Measurements from ENCODE around the gene LMO1.

DNA sequence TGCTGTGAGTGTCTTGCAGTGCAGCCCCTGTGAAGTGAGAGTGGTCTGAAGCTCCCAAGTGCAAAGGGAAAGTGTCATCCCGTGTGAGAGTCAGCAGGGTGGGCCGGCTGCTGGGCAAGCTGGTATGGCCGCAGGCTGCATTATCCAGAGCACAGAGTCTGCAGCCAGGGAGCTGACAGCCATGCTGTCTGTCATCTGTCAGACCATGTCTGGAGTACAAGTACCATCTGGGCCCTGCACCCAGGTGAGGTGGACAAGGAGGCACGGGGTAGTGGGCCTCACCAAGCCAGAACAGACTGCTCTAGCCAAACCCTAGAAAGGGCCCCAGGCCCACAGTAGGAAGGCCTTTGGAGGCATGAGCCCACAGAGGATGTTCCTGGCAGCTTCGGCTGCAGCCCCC lies 20.2 kb downstream of the LMO1 start:
- TF ChIP-seq, protein P1, sequence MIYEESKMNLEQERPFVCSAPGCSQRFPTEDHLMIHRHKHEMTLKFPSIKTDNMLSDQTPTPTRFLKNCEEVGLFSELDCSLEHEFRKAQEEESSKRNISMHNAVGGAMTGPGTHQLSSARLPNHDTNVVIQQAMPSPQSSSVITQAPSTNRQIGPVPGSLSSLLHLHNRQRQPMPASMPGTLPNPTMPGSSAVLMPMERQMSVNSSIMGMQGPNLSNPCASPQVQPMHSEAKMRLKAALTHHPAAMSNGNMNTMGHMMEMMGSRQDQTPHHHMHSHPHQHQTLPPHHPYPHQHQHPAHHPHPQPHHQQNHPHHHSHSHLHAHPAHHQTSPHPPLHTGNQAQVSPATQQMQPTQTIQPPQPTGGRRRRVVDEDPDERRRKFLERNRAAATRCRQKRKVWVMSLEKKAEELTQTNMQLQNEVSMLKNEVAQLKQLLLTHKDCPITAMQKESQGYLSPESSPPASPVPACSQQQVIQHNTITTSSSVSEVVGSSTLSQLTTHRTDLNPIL (CRISPR knock-in tag; IDR thresholded peaks at IDR 0.05; ENCODE audit: low read depth) = no peak
- no peak for TF ChIP-seq GLIS3 (CRISPR knock-in tag; IDR thresholded peaks at IDR 0.05)
- no peak for TF ChIP-seq ZC3H10 (CRISPR knock-in tag; IDR thresholded peaks at IDR 0.05)
- TF ChIP-seq ZFP30 (CRISPR knock-in tag; IDR thresholded peaks at IDR 0.05) = no peak
- TF ChIP-seq, protein P2, sequence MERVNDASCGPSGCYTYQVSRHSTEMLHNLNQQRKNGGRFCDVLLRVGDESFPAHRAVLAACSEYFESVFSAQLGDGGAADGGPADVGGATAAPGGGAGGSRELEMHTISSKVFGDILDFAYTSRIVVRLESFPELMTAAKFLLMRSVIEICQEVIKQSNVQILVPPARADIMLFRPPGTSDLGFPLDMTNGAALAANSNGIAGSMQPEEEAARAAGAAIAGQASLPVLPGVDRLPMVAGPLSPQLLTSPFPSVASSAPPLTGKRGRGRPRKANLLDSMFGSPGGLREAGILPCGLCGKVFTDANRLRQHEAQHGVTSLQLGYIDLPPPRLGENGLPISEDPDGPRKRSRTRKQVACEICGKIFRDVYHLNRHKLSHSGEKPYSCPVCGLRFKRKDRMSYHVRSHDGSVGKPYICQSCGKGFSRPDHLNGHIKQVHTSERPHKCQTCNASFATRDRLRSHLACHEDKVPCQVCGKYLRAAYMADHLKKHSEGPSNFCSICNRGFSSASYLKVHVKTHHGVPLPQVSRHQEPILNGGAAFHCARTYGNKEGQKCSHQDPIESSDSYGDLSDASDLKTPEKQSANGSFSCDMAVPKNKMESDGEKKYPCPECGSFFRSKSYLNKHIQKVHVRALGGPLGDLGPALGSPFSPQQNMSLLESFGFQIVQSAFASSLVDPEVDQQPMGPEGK (CRISPR knock-in tag; IDR thresholded peaks at IDR 0.05; ENCODE audit: borderline replicate concordance) = no peak
- no peak for TF ChIP-seq RARB (CRISPR knock-in tag; IDR thresholded peaks at IDR 0.05)
- TF ChIP-seq, protein P3, sequence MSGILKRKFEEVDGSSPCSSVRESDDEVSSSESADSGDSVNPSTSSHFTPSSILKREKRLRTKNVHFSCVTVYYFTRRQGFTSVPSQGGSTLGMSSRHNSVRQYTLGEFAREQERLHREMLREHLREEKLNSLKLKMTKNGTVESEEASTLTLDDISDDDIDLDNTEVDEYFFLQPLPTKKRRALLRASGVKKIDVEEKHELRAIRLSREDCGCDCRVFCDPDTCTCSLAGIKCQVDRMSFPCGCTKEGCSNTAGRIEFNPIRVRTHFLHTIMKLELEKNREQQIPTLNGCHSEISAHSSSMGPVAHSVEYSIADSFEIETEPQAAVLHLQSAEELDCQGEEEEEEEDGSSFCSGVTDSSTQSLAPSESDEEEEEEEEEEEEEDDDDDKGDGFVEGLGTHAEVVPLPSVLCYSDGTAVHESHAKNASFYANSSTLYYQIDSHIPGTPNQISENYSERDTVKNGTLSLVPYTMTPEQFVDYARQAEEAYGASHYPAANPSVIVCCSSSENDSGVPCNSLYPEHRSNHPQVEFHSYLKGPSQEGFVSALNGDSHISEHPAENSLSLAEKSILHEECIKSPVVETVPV (CRISPR knock-in tag; IDR thresholded peaks at IDR 0.05) = no peak
- TF ChIP-seq ARNTL (CRISPR knock-in tag; IDR thresholded peaks at IDR 0.05; ENCODE audit: borderline replicate concordance, low read depth) = no peak
- TF ChIP-seq OSR1 (CRISPR knock-in tag; IDR thresholded peaks at IDR 0.05) = no peak
- no peak for TF ChIP-seq TOX (CRISPR knock-in tag; IDR thresholded peaks at IDR 0.05; ENCODE audit: borderline replicate concordance)
- TF ChIP-seq, protein P4, sequence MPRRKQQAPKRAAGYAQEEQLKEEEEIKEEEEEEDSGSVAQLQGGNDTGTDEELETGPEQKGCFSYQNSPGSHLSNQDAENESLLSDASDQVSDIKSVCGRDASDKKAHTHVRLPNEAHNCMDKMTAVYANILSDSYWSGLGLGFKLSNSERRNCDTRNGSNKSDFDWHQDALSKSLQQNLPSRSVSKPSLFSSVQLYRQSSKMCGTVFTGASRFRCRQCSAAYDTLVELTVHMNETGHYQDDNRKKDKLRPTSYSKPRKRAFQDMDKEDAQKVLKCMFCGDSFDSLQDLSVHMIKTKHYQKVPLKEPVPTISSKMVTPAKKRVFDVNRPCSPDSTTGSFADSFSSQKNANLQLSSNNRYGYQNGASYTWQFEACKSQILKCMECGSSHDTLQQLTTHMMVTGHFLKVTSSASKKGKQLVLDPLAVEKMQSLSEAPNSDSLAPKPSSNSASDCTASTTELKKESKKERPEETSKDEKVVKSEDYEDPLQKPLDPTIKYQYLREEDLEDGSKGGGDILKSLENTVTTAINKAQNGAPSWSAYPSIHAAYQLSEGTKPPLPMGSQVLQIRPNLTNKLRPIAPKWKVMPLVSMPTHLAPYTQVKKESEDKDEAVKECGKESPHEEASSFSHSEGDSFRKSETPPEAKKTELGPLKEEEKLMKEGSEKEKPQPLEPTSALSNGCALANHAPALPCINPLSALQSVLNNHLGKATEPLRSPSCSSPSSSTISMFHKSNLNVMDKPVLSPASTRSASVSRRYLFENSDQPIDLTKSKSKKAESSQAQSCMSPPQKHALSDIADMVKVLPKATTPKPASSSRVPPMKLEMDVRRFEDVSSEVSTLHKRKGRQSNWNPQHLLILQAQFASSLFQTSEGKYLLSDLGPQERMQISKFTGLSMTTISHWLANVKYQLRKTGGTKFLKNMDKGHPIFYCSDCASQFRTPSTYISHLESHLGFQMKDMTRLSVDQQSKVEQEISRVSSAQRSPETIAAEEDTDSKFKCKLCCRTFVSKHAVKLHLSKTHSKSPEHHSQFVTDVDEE (CRISPR knock-in tag; IDR thresholded peaks at IDR 0.05) = no peak; the same call in 1 of the 2 replicates
- TF ChIP-seq BACH2 (CRISPR knock-in tag; IDR thresholded peaks at IDR 0.05; ENCODE audit: borderline replicate concordance) = no peak
- no peak for TF ChIP-seq SNAI2 (CRISPR knock-in tag; IDR thresholded peaks at IDR 0.05)

Measured in SK-N-SH treated with all-trans-retinoic acid at 6 μM for 48 hours (cell line).